Central memory CD8-positive, alpha-beta T cell (primary cell): ENCODE data around the gene METTL1.
A peak's percentile ranks its signal among the peaks of the same experiment; 100 is the strongest.
"Not testable (repeated sequence)": the region's sequence is repeated elsewhere in the genome, so short reads cannot be mapped to it uniquely, and the experiment has no call there.

Source experiments
- ATAC-seq: fragments of 150-1000 bp; cut with Tn5 transposase; replicated peaks from 2 replicates; pipeline ENCODE4 v1.10.0; 2022; ENCODE audit warnings: mild to moderate bottlenecking, moderate FRiP score, moderate number of reproducible peaks; ENCODE audit not compliant: poor library complexity, severe bottlenecking; ENCODE audit errors: extremely low read depth
- DNase-seq, 2 donors: peaks; one replicate each; pipeline ENCODE4 v3.0.0; 2021; ENCODE audit warnings: low spot score in 2 of 2
- H3K27ac Mint-ChIP-seq: one replicate; pipeline ENCODE4 v1.8.0; 2022; ENCODE audit warnings: low read depth, mild to moderate bottlenecking, moderate library complexity, mixed read lengths
- H3K27me3 Mint-ChIP-seq: one replicate; pipeline ENCODE4 v1.8.0; 2022; ENCODE audit warnings: mixed read lengths
- H3K36me3 Mint-ChIP-seq: one replicate; pipeline ENCODE4 v1.8.0; 2022; ENCODE audit warnings: mild to moderate bottlenecking, moderate library complexity, mixed read lengths; ENCODE audit not compliant: insufficient read depth
- H3K4me1 Mint-ChIP-seq: one replicate; pipeline ENCODE4 v1.8.0; 2022; ENCODE audit warnings: mixed read lengths
- H3K4me3 Mint-ChIP-seq: one replicate; pipeline ENCODE4 v1.8.0; 2022; ENCODE audit warnings: mild to moderate bottlenecking, moderate library complexity, mixed read lengths
- H3K9me3 Mint-ChIP-seq: one replicate; pipeline ENCODE4 v1.8.0; 2022; ENCODE audit warnings: mixed read lengths

METTL1 gene

DNA sequence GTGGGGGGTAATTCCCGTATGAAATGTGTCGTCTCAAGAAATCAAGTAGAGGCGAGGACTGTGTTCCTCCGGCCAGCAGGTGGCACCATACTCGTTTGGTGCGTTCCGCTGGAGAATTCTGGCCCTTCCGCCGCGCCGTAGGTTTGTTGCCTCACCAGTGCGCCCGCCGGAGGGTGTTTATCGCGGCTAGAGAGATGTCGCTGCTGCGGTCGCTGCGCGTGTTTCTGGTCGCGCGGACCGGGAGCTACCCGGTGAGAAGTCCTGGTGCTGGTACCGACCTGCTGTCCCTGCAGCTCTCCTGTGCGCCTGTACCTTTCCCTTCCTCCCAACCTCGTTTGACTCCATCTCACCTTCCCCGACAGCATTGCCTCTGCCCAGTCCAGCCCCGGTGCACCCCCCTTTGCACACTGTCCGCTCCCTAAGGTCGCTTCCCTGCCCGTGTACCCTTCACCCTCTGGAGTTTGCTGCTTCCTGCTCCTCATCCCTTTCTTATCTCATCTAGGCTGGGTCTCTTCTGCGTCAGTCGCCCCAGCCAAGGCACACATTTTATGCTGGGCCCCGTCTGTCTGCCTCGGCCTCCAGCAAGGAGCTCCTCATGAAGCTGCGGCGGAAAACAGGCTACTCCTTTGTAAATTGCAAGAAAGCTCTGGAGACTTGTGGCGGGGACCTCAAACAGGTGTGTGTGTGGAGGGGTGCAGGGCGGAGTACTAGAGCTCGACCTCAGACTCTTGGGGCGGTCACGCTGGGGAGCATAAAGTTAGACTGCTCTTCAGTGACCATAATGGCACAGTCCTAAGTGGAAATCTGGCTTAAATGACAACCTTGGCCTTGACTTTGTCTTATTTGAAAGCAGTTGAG lies 10.9 kb upstream of the METTL1 start, which contains the start of gene TSFM:
Gene TSFM, plus strand, starts transcription at position 180 of the 858 bp plus-strand sequence. Its CDS starts 15 bp downstream, at position 195.
- no peaks in the 10 kb centered on the region for H3K27me3 Mint-ChIP-seq
- peaks cover 22% of the 10 kb centered on the region for H3K4me1 Mint-ChIP-seq
- DNase-seq = peak; percentile 92 to 96
- H3K36me3 Mint-ChIP-seq = peaks cover 26% of the 10 kb centered on the region
- H3K4me3 Mint-ChIP-seq = peak within 1 kb of the TSS; percentile 96
- ATAC-seq = peak; percentile 77
- H3K9me3 Mint-ChIP-seq = no peaks in the 10 kb centered on the region
- H3K27ac Mint-ChIP-seq = peak within 1 kb of the TSS; percentile 97

DNA sequence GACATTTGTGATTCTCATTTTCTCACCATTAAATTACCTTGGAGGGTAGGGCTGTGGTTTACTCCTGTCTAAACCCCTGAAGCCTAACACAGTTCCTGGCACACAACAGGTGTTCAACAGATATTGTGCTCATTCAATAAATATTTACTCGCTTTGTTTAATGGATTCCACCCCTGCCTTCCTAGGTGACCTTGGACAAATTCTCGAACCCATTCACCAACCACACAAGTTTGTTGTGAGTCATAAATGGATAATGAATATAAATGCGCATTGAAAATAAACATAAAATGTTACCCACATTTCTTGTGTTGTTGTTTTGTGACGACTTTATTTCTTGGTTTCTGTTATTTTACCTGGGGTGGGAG lies 10.3 kb upstream of the METTL1 start:
- DNase-seq (no peak), ATAC-seq (peak; percentile 3)
- peaks cover 22% of the 10 kb centered on the region for H3K4me1 Mint-ChIP-seq
- peak overlapping the region; percentile 96 for H3K4me3 Mint-ChIP-seq
- peak overlapping the region; percentile 97 for H3K27ac Mint-ChIP-seq
- H3K36me3 Mint-ChIP-seq = peaks cover 20% of the 10 kb centered on the region
- no peaks in the 10 kb centered on the region for H3K27me3 Mint-ChIP-seq
- H3K9me3 Mint-ChIP-seq = no peaks in the 10 kb centered on the region

DNA sequence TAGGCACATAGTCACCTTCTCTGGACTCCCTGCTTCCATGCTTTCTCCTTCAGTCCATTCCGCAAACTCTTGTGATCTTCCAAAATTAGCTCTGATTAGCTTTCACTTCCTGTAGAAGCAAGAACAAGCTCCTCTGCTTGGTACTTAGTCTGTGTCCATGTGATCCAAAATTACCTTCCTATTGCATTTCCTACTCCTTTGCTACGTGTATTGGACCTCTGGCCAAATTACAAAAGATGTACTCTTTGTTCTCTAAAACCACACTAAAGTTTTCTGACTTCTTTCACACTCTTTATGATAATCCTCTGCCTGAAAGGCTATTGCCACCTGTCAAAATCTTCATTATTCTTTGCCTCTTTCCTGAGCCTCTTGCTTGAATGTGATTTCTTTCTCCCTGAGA lies 9.9 kb upstream of the METTL1 start:
- DNase-seq = no peak
- Mint-ChIP-seq H3K4me1 (peaks cover 22% of the 10 kb centered on the region), H3K36me3 (peaks cover 19% of the 10 kb centered on the region), H3K27me3 (no peaks in the 10 kb centered on the region), H3K9me3 (no peaks in the 10 kb centered on the region), H3K4me3 (peak overlapping the region; percentile 96), H3K27ac (peak overlapping the region; percentile 97)
- no peak for ATAC-seq

DNA sequence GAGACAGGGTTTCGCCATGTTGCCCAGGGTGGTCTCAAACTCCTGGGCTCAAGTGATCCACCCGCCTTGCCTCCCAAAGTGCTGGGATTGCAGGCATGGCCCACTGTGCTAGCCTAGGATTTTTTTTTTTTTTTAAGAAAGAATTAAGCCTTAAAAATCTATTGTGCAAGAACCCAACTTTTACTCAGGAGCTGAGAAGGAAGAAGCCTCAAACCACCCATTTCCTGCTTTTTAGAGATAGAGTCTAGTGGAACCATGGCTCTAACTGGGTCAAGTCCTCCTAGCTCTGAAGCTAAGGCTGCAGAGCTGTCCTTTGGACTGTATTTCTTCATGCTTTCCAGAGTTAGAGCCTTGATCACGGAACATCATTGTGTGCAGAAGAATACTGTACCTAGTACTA lies 9.3 kb upstream of the METTL1 start:
- Mint-ChIP-seq H3K4me1 (peaks cover 22% of the 10 kb centered on the region), H3K27me3 (no peaks in the 10 kb centered on the region), H3K36me3 (peaks cover 15% of the 10 kb centered on the region), H3K27ac (no peak overlapping the region), H3K4me3 (peak overlapping the region; percentile 96), H3K9me3 (no peaks in the 10 kb centered on the region)
- ATAC-seq = no peak
- no peak for DNase-seq

DNA sequence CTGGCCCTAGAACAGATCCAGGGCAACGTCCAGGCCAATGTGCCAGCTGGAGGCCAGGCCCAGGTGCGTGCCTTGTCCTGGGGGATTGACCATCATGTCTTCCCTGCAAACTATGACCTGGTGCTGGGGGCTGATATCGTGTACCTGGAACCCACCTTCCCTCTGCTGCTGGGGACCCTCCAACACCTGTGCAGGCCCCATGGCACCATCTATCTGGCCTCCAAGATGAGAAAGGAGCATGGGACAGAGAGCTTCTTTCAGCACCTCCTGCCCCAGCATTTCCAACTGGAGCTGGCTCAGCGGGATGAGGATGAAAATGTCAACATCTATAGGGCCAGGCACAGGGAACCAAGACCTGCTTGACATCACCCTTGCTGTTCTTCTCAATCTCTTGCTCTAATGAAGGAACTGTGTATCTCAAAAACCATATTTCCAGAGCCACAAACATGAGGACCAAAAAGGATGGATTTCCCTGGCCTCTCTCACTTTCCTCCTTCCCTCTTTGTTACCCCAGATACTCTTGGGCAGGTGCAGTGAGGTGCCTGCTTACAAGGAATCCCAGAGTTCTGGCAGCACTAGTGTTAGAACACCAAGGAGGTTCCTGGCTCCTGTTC lies 8.5 kb upstream of the METTL1 start:
- peak overlapping the region; percentile 6 for H3K27ac Mint-ChIP-seq
- peaks cover 11% of the 10 kb centered on the region for H3K36me3 Mint-ChIP-seq
- ATAC-seq (no peak), DNase-seq (no peak)
- H3K4me1 Mint-ChIP-seq = peaks cover 22% of the 10 kb centered on the region
- no peak overlapping the region for H3K4me3 Mint-ChIP-seq
- no peaks in the 10 kb centered on the region for H3K27me3 Mint-ChIP-seq
- H3K9me3 Mint-ChIP-seq = no peaks in the 10 kb centered on the region

DNA sequence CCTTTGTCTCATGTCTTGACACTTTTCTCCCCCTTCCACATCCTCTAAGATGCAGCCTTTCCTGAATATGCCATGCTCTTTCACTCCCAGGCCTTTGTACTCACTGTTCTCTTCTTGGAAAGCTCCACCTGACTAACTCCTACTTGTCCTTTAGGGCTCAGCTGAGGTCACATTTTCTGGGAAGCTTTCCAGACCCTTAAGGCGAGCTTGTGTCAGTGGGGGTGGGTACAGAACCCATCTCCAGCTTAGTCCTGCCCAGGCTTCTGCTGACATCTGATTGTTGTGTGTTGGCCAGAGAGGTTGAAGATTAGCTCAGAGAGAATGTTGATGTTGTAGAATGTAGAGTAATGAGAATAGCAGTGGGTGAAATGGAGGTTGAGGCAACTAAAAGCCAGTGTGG lies 7.8 kb upstream of the METTL1 start:
- Mint-ChIP-seq H3K27ac (no peak overlapping the region), H3K4me3 (no peak overlapping the region), H3K27me3 (no peaks in the 10 kb centered on the region), H3K36me3 (peaks cover 11% of the 10 kb centered on the region), H3K9me3 (no peaks in the 10 kb centered on the region), H3K4me1 (peaks cover 22% of the 10 kb centered on the region)
- DNase-seq = no peak
- no peak for ATAC-seq

DNA sequence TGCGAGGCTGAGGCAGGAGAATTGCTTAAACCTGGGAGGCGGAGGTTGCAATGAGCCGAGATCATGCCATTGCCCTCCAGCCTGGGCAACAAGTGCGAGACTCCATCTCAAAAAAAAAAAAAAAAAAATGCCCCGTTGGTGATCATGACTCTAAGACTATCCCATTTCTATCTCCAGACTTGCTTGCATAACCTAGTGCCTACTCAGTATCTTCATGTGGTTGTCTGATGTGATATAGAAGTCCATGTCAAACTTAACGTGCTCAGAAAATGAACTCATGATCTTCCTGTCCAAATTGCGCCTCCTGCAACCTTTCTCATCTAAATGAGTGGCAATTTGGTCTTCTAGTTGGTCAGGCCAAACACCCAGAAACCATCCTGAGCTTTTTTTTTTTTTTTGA lies 6.0 kb upstream of the METTL1 start:
- DNase-seq = no peak
- Mint-ChIP-seq H3K36me3 (peaks cover 6% of the 10 kb centered on the region), H3K4me1 (peaks cover 17% of the 10 kb centered on the region), H3K27me3 (no peaks in the 10 kb centered on the region), H3K27ac (no peak overlapping the region), H3K4me3 (no peak overlapping the region), H3K9me3 (no peaks in the 10 kb centered on the region)
- no peak for ATAC-seq

DNA sequence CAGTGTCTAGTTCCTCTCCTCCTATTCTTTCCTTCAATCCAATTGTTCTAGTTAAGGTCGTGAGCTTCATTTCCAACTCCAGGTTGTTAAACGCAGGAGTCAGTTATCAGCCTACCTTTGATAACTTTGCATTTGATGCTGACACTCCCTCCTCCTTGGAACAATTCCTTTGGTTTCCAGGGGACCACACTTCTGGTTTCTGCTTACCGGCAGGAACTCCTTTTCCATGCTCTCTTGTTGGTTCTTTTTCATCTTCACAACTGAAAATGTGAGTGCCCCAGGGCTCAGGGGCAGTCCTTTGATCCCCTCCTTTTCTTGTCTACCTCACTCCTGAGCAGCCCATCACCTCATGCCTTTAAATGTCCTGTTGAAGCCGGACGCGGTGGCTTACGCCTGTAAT lies 5.5 kb upstream of the METTL1 start:
- Mint-ChIP-seq H3K9me3 (no peaks in the 10 kb centered on the region), H3K36me3 (peaks cover under 1% of the 10 kb centered on the region), H3K27me3 (no peaks in the 10 kb centered on the region), H3K4me3 (no peak overlapping the region), H3K27ac (no peak overlapping the region), H3K4me1 (peaks cover 16% of the 10 kb centered on the region)
- ATAC-seq (no peak), DNase-seq (no peak)

DNA sequence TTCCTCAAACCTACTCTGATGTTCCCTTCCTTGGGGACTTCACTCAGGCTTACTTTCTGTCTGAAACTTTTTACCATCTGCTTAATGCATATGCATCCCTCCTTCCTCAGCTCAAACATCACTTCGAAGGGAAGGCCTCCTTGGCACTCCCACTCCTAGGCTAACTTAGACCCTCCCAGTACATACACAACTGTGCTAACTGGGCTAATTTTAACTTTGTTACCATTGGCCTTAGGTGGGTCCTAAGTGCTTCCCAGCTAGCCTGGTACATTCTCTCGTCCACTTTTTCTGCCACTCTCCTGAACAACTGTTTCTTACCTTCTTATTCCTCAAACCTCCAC lies 4.3 kb upstream of the METTL1 start:
- Mint-ChIP-seq H3K27me3 (no peaks in the 10 kb centered on the region), H3K36me3 (peaks cover 6% of the 10 kb centered on the region), H3K27ac (no peak overlapping the region), H3K4me1 (peaks cover 14% of the 10 kb centered on the region), H3K9me3 (no peaks in the 10 kb centered on the region), H3K4me3 (no peak overlapping the region)
- DNase-seq (no peak), ATAC-seq (no peak)

DNA sequence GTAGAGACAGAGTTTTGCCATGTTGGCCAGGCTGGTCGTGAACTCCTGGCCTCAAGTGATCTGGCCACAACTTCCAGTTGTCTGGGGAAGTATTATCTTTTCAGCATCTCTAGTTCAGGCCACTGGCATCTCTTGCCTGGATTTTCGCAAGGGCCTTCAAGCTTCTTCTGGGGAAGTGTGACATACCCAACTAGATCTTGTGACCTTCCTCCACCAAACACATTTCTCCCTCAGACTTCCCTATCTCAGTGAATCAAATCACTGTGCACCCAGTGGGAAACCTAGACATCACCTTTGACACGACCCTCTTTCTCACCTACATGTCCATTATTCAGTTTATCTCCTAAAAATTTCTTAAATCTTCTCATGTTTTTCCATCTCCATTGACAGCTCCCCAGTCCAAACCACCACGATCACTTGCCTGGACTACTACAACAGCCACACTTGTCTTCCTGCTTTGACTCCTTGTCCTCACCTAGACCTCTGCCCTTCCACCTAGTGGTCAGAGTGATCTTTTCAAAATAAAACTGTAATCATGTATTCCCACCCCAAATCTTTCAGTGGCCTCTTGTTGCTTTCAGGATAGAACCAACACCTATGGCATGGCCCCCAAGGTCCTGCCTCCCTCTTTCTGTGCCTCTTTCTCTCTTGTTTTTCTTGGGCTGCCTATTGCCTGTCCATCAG lies 3.8 kb upstream of the METTL1 start:
- Mint-ChIP-seq H3K9me3 (no peaks in the 10 kb centered on the region), H3K4me3 (no peak overlapping the region), H3K36me3 (peaks cover 6% of the 10 kb centered on the region), H3K27me3 (no peaks in the 10 kb centered on the region), H3K27ac (no peak overlapping the region), H3K4me1 (peaks cover 14% of the 10 kb centered on the region)
- ATAC-seq (no peak), DNase-seq (no peak)

DNA sequence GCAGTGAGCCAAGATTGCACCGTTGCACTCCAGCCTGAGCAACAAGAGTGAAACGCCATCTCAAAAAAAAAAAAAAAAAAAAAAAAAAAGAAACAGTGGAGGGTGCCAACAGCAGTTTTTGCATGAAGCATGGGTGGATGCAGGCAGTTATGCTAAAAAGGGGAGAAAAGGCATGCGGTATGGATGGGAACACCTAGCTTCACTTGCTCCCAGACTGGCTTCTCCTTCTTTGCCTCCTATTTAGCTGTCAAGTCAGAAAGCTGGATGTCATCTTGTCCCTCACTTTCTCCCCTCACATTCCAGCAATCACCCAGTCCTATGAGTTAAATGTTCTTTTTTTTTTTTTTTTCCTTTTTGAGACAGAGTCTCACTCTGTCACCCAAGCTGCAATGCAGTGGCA lies 3.1 kb upstream of the METTL1 start:
- Mint-ChIP-seq H3K27ac (no peak overlapping the region), H3K36me3 (peaks cover 8% of the 10 kb centered on the region), H3K4me1 (peaks cover 14% of the 10 kb centered on the region), H3K9me3 (no peaks in the 10 kb centered on the region), H3K4me3 (no peak overlapping the region), H3K27me3 (no peaks in the 10 kb centered on the region)
- DNase-seq (no peak), ATAC-seq (no peak)

DNA sequence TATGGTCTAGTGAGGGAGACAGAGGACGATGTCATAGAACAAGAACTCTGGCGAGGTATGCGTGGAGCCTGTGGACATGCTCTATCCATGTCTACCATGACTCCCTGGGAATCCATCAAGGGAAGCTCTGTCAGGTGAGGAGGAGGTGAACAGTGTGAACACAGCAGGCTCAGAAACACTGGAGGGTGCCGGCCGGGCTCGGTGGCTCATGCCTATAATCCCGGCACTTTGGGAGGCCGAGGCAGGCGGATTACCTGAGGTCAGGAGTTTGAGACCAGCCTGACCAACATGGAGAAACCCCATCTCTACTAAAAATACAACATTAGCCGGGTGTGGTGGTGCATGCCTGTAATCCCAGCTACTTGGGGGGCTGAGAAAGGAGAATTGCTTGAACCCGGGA lies 2.7 kb upstream of the METTL1 start:
- not testable (repeated sequence) for H3K27ac Mint-ChIP-seq, DNase-seq, H3K36me3 Mint-ChIP-seq, ATAC-seq, H3K9me3 Mint-ChIP-seq, H3K4me3 Mint-ChIP-seq, H3K27me3 Mint-ChIP-seq
- peaks cover 14% of the 10 kb centered on the region for H3K4me1 Mint-ChIP-seq
